Small intestine (tissue), 7 donors: ENCODE measurements around the gene WIPF3. TPM values are rescaled to one million over a fixed set of nuclear protein-coding genes. Genes with fewer than 3 reads are reported as not detected.

Experiments used
- DNase-seq, 2 donors: peaks; one replicate each; pipeline versions ENCODE4 v3.0.0 to v3.0.0-alpha.2; 2013
- FAIRE-seq: peaks from 2 replicates; lab custom pipeline; 2012; peaks lifted over from hg19 to GRCh38; lab: Jason Lieb, UNC
- H3K27ac ChIP-seq, 3 donors: one replicate each; pipeline ENCODE4 v1.5.1; 2013; ENCODE audit warnings: low read length in 2 of 3, mild to moderate bottlenecking in 2 of 3, control low read depth in 1 of 3, inconsistent platforms in 1 of 3, low read depth in 1 of 3, moderate library complexity in 1 of 3
- H3K27me3 ChIP-seq, 3 donors: one replicate each; pipeline ENCODE4 v1.6.1; 2013; ENCODE audit warnings: low read length in 3 of 3, inconsistent platforms in 1 of 3; ENCODE audit not compliant: control insufficient read depth in 3 of 3, insufficient read depth in 3 of 3
- H3K36me3 ChIP-seq, 3 donors: one replicate each; pipeline ENCODE4 v1.6.1; 2013; ENCODE audit warnings: low read length in 3 of 3, inconsistent platforms in 1 of 3, low read depth in 1 of 3, mild to moderate bottlenecking in 1 of 3, moderate library complexity in 1 of 3; ENCODE audit not compliant: control insufficient read depth in 3 of 3, insufficient read depth in 2 of 3
- H3K4me1 ChIP-seq, 3 donors: one replicate each; pipeline ENCODE4 v1.6.1; 2013; ENCODE audit warnings: low read length in 2 of 3, inconsistent platforms in 1 of 3, low read depth in 1 of 3, mild to moderate bottlenecking in 1 of 3, moderate library complexity in 1 of 3; ENCODE audit not compliant: control insufficient read depth in 3 of 3, insufficient read depth in 2 of 3
- H3K4me3 ChIP-seq, 3 donors: one replicate each; pipeline ENCODE4 v1.5.1; 2013; ENCODE audit warnings: low read length in 3 of 3, control low read depth in 1 of 3, inconsistent platforms in 1 of 3, low read depth in 1 of 3, mild to moderate bottlenecking in 1 of 3, moderate library complexity in 1 of 3
- H3K9me3 ChIP-seq, 2 donors: one replicate each; pipeline ENCODE4 v1.6.1; 2013; ENCODE audit warnings: low read depth in 1 of 2, low read length in 1 of 2; ENCODE audit not compliant: control insufficient read depth in 2 of 2, insufficient read depth in 1 of 2
- WGBS, 3 donors: extraction: QIAGEN DNeasy Blood & Tissue Kit; methylation state at CpG; one replicate each; pipeline ENCODE4 v1.1.7; 2013; 5-methylcytosine and 5-hydroxymethylcytosine counted together
- polyA plus RNA-seq, 4 donors: library from polyadenylated mRNA; stranded (reverse) in 3 of 4; unstranded in 1 of 4; fragments of 200-250 nt in 3 of 4; fragments of 120-200 nt in 1 of 4; gene quantifications; one replicate each; pipeline versions ENCODE4 v1.2.1 to v1.2.3, GENCODE V29; 2013
- donor health status: healthy with polysubstance abuse.
- donor health status: control.
- donor health status: control.
- donor health status: Bipolar disorder and iron deficiency.
- donor health status: healthy.

The WIPF3 gene
- polyA plus RNA-seq, 4 donors, result 1.1 to 28.5 (median 1.7) TPM

DNA sequence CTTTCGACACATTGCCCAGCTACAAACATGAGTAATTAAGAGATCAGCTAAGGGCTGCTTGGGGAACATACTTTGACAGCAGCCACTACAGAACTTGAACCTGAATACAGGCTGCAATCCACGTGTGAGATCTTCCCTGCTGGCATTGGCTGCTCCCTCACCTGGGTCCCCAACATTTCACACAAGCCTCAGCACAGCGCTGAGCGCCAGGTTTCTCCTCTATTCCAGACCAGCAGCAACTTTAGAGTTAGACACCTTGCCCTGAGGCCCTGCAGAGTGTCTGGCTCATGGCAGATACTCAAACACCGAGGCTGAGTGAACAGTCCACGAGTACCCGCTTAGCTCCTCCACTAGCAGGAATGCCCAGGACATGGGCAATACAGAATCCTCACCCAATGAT, 1.3 kb upstream of the WIPF3 start:
- Histone ChIP-seq H3K27ac (no peak overlapping the region), H3K36me3 (no peaks in the 10 kb centered on the region), H3K27me3 (peaks cover 0 to 24% (median 9%) of the 10 kb centered on the region in 3 donors), H3K4me3 (no peak overlapping the region), H3K4me1 (peaks cover 0 to 14% (median 3%) of the 10 kb centered on the region in 3 donors), H3K9me3 (no peaks in the 10 kb centered on the region)
- DNase-seq, result no peak
- FAIRE-seq, result no peak
- 82 to 87% (median 85%) methylated on average over 7 of the region's 7 CpGs for WGBS, 3 donors

DNA sequence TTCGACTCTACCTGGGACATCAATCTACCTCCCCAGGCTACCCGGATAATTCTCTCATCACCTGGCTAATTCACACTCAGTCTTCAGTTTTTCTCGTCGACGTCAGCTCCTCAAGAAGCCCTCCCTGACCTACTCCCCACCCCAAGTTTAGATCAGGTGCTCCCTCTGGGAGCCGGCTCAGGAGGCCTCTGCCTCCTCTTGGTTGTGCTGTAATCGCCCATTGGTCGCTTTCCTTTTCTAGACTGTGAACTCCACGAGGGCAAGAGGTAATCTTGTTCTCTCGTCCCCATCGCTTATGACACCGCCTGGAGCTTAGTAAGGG, 461 bp upstream of the WIPF3 start:
- Histone ChIP-seq H3K4me3 (peak overlapping the region in 2 of 3 donors; percentile 38 to 64), H3K27me3 (peaks cover 0 to 26% (median 11%) of the 10 kb centered on the region in 3 donors), H3K9me3 (no peaks in the 10 kb centered on the region), H3K4me1 (peaks cover 0 to 14% (median 3%) of the 10 kb centered on the region in 3 donors), H3K27ac (peak overlapping the region in 2 of 3 donors; percentile 27 to 79), H3K36me3 (no peaks in the 10 kb centered on the region)
- no peak for DNase-seq
- no peak for FAIRE-seq
- 47 to 60% (median 59%) methylated on average over 12 of the region's 12 CpGs for WGBS, 3 donors

- H3K27me3 ChIP-seq, result peaks cover 0 to 26% (median 11%) of the 10 kb centered on the region in 3 donors
- DNase-seq (peak; percentile 64 to 78), FAIRE-seq (no peak)
- no peaks in the 10 kb centered on the region for H3K36me3 ChIP-seq
- H3K27ac ChIP-seq, result peak overlapping the region in 1 of 3 donors; percentile 75
- H3K4me1 ChIP-seq, result peaks cover 3 to 21% (median 4%) of the 10 kb centered on the region in 3 donors
- peak overlapping the region; percentile 8 to 64 (median 62) for H3K4me3 ChIP-seq
- H3K9me3 ChIP-seq, result no peaks in the 10 kb centered on the region
- WGBS, 3 donors, result 2 to 7% (median 5%) methylated on average over 29 to 43 of the region's 43 CpGs
Measured at GRCh38 chr7:29806995-29807841, 910 bp downstream of the WIPF3 start.

GRCh38 chr7:29808075-29808801, 1.9 kb downstream of the WIPF3 start:
- DNase-seq (no peak), FAIRE-seq (no peak)
- 61 to 75% (median 69%) methylated on average over 7 of the region's 7 CpGs for WGBS, 3 donors
- peaks cover 3 to 22% (median 5%) of the 10 kb centered on the region in 3 donors for H3K4me1 ChIP-seq
- H3K4me3 ChIP-seq, result peak overlapping the region in 1 of 3 donors; percentile 62
- peaks cover 0 to 26% (median 11%) of the 10 kb centered on the region in 3 donors for H3K27me3 ChIP-seq
- peak overlapping the region in 1 of 3 donors; percentile 75 for H3K27ac ChIP-seq
- no peaks in the 10 kb centered on the region for H3K36me3 ChIP-seq
- H3K9me3 ChIP-seq, result no peaks in the 10 kb centered on the region

GRCh38 chr7:29809533-29810155, 3.3 kb downstream of the WIPF3 start:
- Histone ChIP-seq H3K27me3 (peaks cover 0 to 24% (median 8%) of the 10 kb centered on the region in 3 donors), H3K4me1 (peaks cover 3 to 22% (median 5%) of the 10 kb centered on the region in 3 donors), H3K4me3 (no peak overlapping the region), H3K27ac (no peak overlapping the region), H3K36me3 (no peaks in the 10 kb centered on the region), H3K9me3 (no peaks in the 10 kb centered on the region)
- DNase-seq (no peak), FAIRE-seq (no peak)
- 79 to 92% (median 84%) methylated on average over 11 of the region's 11 CpGs for WGBS, 3 donors

GRCh38 chr7:29810297-29810696, 4.0 kb downstream of the WIPF3 start:
- Histone ChIP-seq H3K4me1 (peaks cover 3 to 22% (median 5%) of the 10 kb centered on the region in 3 donors), H3K27ac (no peak overlapping the region), H3K9me3 (no peaks in the 10 kb centered on the region), H3K4me3 (no peak overlapping the region), H3K27me3 (peaks cover 0 to 20% (median 8%) of the 10 kb centered on the region in 3 donors), H3K36me3 (no peaks in the 10 kb centered on the region)
- DNase-seq (no peak), FAIRE-seq (no peak)

GRCh38 chr7:29810813-29811482, 4.6 kb downstream of the WIPF3 start:
- no peak for DNase-seq
- H3K27ac ChIP-seq, result no peak overlapping the region
- H3K4me1 ChIP-seq, result peaks cover 3 to 16% (median 5%) of the 10 kb centered on the region in 3 donors
- no peaks in the 10 kb centered on the region for H3K36me3 ChIP-seq
- peaks cover 0 to 16% (median 8%) of the 10 kb centered on the region in 3 donors for H3K27me3 ChIP-seq
- H3K4me3 ChIP-seq, result no peak overlapping the region
- H3K9me3 ChIP-seq, result no peaks in the 10 kb centered on the region
- FAIRE-seq, result no peak
- 67 to 69% (median 69%) methylated on average over 5 of the region's 5 CpGs for WGBS, 3 donors
